ENCODE data around the gene HIC1. TPM values are rescaled to one million over a fixed set of nuclear protein-coding genes. Genes with fewer than 3 reads are reported as not detected.

Gene HIC1
- total and polyA plus RNA-seq, 9 of the 15 experiments (the other 6 are each of a cell fraction or from before 2014, with no cell fraction given): 0.01 to 2.5 (median 0.18) TPM

GRCh38 chr17:2048805-2049204, 6.1 kb upstream of the HIC1 start:
- DNase-seq (ENCODE audit: extremely low read depth in 1 of 4, low spot score in 3 of 4) (peak in 1 of 4 experiments; percentile 22), FAIRE-seq (no peak), ATAC-seq (no peak)
- ChIA-PET POLR2A (interaction anchor here (0.7 kb wide), 1 partner anchor 143 kb away, joined by 3 read pairs; no protein-coding TSS in a partner anchor), CTCF (ENCODE audit: low intra/inter-chr PET ratio) (no interaction called here)
- Histone ChIP-seq H3K4me1 (replicated peaks in 1 of 2; ENCODE audit: control insufficient read depth in 2 of 2, insufficient read depth in 2 of 2, low read length in 2 of 2) (peaks cover 8 to 27% of the 10 kb centered on the region in 2 experiments; a peak in 4 of 5 replicates), H3K9me1 (ENCODE audit: control insufficient read depth, insufficient read depth, low read length) (no peaks in the 10 kb centered on the region), H3K9ac (ENCODE audit: insufficient read depth in 1 of 2, low read depth in 2 of 2, low read length in 2 of 2) (peak overlapping the region in 1 of 2 experiments; percentile 89; a peak in 1 of 4 replicates), H3K27ac (ENCODE audit: extremely low read depth, low read depth, low read length) (no peak overlapping the region), H3K9me3 (replicated peaks; ENCODE audit: control insufficient read depth, insufficient read depth, low read depth, low read length) (no peaks in the 10 kb centered on the region), H3K4me2 (ENCODE audit: insufficient read depth, low read length) (no peak overlapping the region), H4K20me1 (replicated peaks; ENCODE audit: control insufficient read depth, insufficient read depth, low read length) (no peaks in the 10 kb centered on the region), H3K36me3 (ENCODE audit: control insufficient read depth, insufficient read depth, low read length) (peaks cover 3% of the 10 kb centered on the region; the same call in 1 of the 3 replicates), H2AFZ (ENCODE audit: low read depth, low read length) (no peak overlapping the region), H3K27me3 (ENCODE audit: control insufficient read depth in 2 of 2, insufficient read depth in 2 of 2, low read length in 2 of 2) (no peaks in the 10 kb centered on the region), H3K79me2 (ENCODE audit: control insufficient read depth, insufficient read depth, low read length) (no peaks in the 10 kb centered on the region), H3K4me3 (peak overlapping the region; percentile 59)
- 11% methylated on average over 9 of the region's 9 CpGs for WGBS (ENCODE audit: insufficient coverage, low coverage, missing lambda C conversion rate)
- in situ Hi-C loops (cut with MboI): no loop called here
- BruUV-seq (replicated peaks): no TSS peak
- intact Hi-C loops (cut with micrococcal nuclease): loop anchor here (5.0 kb wide), 1 partner anchor 142 kb away; no protein-coding TSS in a partner anchor
- TF ChIP-seq SIN3A (IDR thresholded peaks at IDR 0.05; ENCODE audit: borderline replicate concordance in 2 of 2, control insufficient read depth in 1 of 2, low read depth in 2 of 2, low read length in 2 of 2): no peak
- TF ChIP-seq SMAD3 (CRISPR knock-in tag; conservative IDR thresholded peaks at IDR 0.05): no peak
- no peak for TF ChIP-seq ZNF589 (CRISPR knock-in tag; IDR thresholded peaks at IDR 0.05; ENCODE audit: low read depth)
- TF ChIP-seq ZNF76 (CRISPR knock-in tag; IDR thresholded peaks at IDR 0.05; ENCODE audit: borderline replicate concordance): no peak
- TF ChIP-seq KLF1 (tag; IDR thresholded peaks at IDR 0.05): no peak
- no peak for TF ChIP-seq ZNF146 (CRISPR knock-in tag; IDR thresholded peaks at IDR 0.05; ENCODE audit: unreplicated experiment)
- no peak for TF ChIP-seq CBX5 (IDR thresholded peaks at IDR 0.05; ENCODE audit: borderline replicate concordance, low read depth)
- no peak for TF ChIP-seq EGR1 (conservative IDR thresholded peaks at IDR 0.05)
- TF ChIP-seq CCNT2 (IDR thresholded peaks at IDR 0.05; ENCODE audit: borderline replicate concordance, extremely low read depth, insufficient read length, low read depth, low read length): no peak
- no peak for TF ChIP-seq ZNF551 (CRISPR knock-in tag; IDR thresholded peaks at IDR 0.05)
- no peak for TF ChIP-seq NCOA1 (IDR thresholded peaks at IDR 0.05; ENCODE audit: low read depth)
- no peak for TF ChIP-seq PRDM10 (IDR thresholded peaks at IDR 0.05; ENCODE audit: partially characterized antibody)
- TF ChIP-seq ZFP91 (CRISPR knock-in tag; IDR thresholded peaks at IDR 0.05): no peak
- no peak for TF ChIP-seq TAF7 (tag; IDR thresholded peaks at IDR 0.05)
- TF ChIP-seq ZNF507 (tag; conservative IDR thresholded peaks at IDR 0.05): no peak
- TF ChIP-seq ZFPM2 (CRISPR knock-in tag; IDR thresholded peaks at IDR 0.05): no peak
- no peak for TF ChIP-seq ZNF175 (CRISPR knock-in tag; IDR thresholded peaks at IDR 0.05; ENCODE audit: low read depth)

Data from K562 (cell line).